HepG2 (cell line): Measurements from ENCODE around the gene CCDC148. TPM values are rescaled to one million over a fixed set of nuclear protein-coding genes. Genes with fewer than 3 reads are reported as not detected.
A peak's percentile ranks its signal among the peaks of the same experiment; 100 is the strongest.

Experiments
- ATAC-seq: fragments of 200-7000 bp; cut with Tn5 transposase; 3 replicates; pipeline ENCODE4 v1.9.1; 2020; ENCODE audit warnings: mild to moderate bottlenecking, moderate library complexity
- BruUV-seq: library from RNA; stranded (reverse); fragments of 400-500 nt; replicated peaks from 2 replicates; lab custom pipeline; 2021; lab: Mats Ljungman, UMichigan
- CTCF ChIA-PET: fragments of 300-600 bp; formaldehyde crosslinking; extraction: SDS; loops from one replicate; lab custom pipeline; 2021; ENCODE audit warnings: low total read pairs, inconsistent platforms, low intra/inter-chr PET ratio; lab: Yijun Ruan, JAX
- POLR2A ChIA-PET: fragments of 350-600 bp; sonication (Branson Sonifier 250); formaldehyde crosslinking; loops from one replicate; lab custom pipeline; 2020; ENCODE audit warnings: antibody characterized with exemption, inconsistent platforms; lab: Yijun Ruan, JAX
- DNase-seq: peaks from one replicate; pipeline ENCODE4 v3.0.0-alpha.2; 2015; ENCODE audit warnings: low spot score
- FAIRE-seq: peaks from 3 replicates; lab custom pipeline; 2011; peaks lifted over from hg19 to GRCh38; lab: Jason Lieb, UNC
- H2AFZ ChIP-seq: one replicate; pipeline ENCODE4 v1.6.1; 2011; ENCODE audit warnings: low read length, inconsistent platforms
- H3K27ac ChIP-seq: fragments of 300-600 bp; 3 replicates; pipeline ENCODE4 v1.8.0; 2011; ENCODE audit warnings: mixed run types, mild to moderate bottlenecking, mixed read lengths, low read length, inconsistent platforms; ENCODE audit not compliant: insufficient read depth; ENCODE audit errors: extremely low read length
- H3K27me3 ChIP-seq, 2 experiments: fragments of 200-600 bp in 1 of 2; 2 replicates in 1 of 2; 3 replicates in 1 of 2; pipeline versions ENCODE4 v1.6.0 to v1.8.0; 2011; ENCODE audit warnings: low read length in 2 of 2, mild to moderate bottlenecking in 2 of 2, moderate library complexity in 2 of 2, inconsistent platforms in 1 of 2; ENCODE audit not compliant: insufficient read depth in 2 of 2, control insufficient read depth in 1 of 2
- H3K36me3 ChIP-seq, 2 experiments: fragments of 200-600 bp in 1 of 2; replicated peaks in 1 of 2; 2 replicates in 1 of 2; 3 replicates in 1 of 2; pipeline versions ENCODE4 v1.5.1 to v1.8.0; 2011; ENCODE audit warnings: low read length in 2 of 2, inconsistent platforms in 1 of 2; ENCODE audit not compliant: insufficient read depth in 2 of 2, control insufficient read depth in 1 of 2
- H3K4me1 ChIP-seq: 2 replicates; pipeline ENCODE4 v1.5.1; 2012; ENCODE audit warnings: low read length, inconsistent platforms; ENCODE audit not compliant: insufficient read depth
- H3K4me2 ChIP-seq: 2 replicates; pipeline ENCODE4 v1.6.0; 2011; ENCODE audit warnings: low read depth, low read length, inconsistent platforms
- H3K4me3 ChIP-seq, 3 experiments: fragments of 200-600 bp in 1 of 3; sonication (generic), shearing (Covaris generic) in 1 of 3; replicated peaks in 1 of 3; 2 replicates each; pipeline ENCODE4 v1.5.1; 2011 to 2016; ENCODE audit warnings: low read length in 3 of 3, inconsistent platforms in 2 of 3, low read depth in 2 of 3, mild to moderate bottlenecking in 2 of 3, control low read depth in 1 of 3, mixed read lengths in 1 of 3; ENCODE audit not compliant: insufficient read depth in 1 of 3
- H3K79me2 ChIP-seq: one replicate; pipeline ENCODE4 v1.6.1; 2011; ENCODE audit warnings: low read length, inconsistent platforms; ENCODE audit not compliant: insufficient read depth
- H3K9ac ChIP-seq: 2 replicates; pipeline ENCODE4 v1.6.0; 2011; ENCODE audit warnings: mild to moderate bottlenecking, low read depth, low read length, inconsistent platforms; ENCODE audit not compliant: insufficient read depth
- H3K9me3 ChIP-seq: 2 replicates; pipeline ENCODE4 v1.5.1; 2012; ENCODE audit warnings: mild to moderate bottlenecking, low read length
- H4K20me1 ChIP-seq: 2 replicates; pipeline ENCODE4 v1.6.0; 2011; ENCODE audit warnings: inconsistent platforms, mild to moderate bottlenecking, low read length, moderate library complexity; ENCODE audit not compliant: insufficient read depth
- MAFF ChIP-seq: IDR thresholded peaks from 2 replicates; pipeline ENCODE4 v1.6.1; 2011; ENCODE audit warnings: low read depth, low read length, improper control_type of control experiment
- ZNF652 ChIP-seq: IDR thresholded peaks from 2 replicates; pipeline ENCODE4 v1.6.1; 2016; ENCODE audit warnings: low read depth, borderline replicate concordance
- WGBS: methylation state at CpG from one replicate; pipeline ENCODE4 v1.1.6; 2017; ENCODE audit warnings: low lambda C conversion rate; 5-methylcytosine and 5-hydroxymethylcytosine counted together
- in situ Hi-C: cut with HindIII; loops from 2 replicates; pipeline ENCODE4 v1.10.0; 2017; ENCODE audit warnings: low pct_unique_long_range_greater_than_20kb; ENCODE audit not compliant: extremely low pct_ligation_motif_present
- intact Hi-C: fragments of 100-400 bp; cut with micrococcal nuclease; formaldehyde crosslinking; loops from one replicate; pipeline ENCODE4 v1.10.0; 2022; ENCODE audit not compliant: unreplicated experiment
- polyA plus RNA-seq, 8 experiments: library from polyadenylated mRNA; depleted of rRNA in 3 of 8; stranded (reverse) in 7 of 8; unstranded in 1 of 8; fragments of >200 nt; fragmentation: Illumina TruSeq in 4 of 8; extraction: Trizol in 4 of 8; gene quantifications; 2 replicates each; pipeline versions ENCODE4 v1.2.1 to v1.2.3, GENCODE V29; 2011 to 2016; ENCODE audit warnings: low read depth in 4 of 8, missing spikeins in 1 of 8, mixed read lengths in 1 of 8; ENCODE audit not compliant: insufficient read depth in 1 of 8
- total RNA-seq, 5 experiments: library from RNA; depleted of rRNA; stranded (reverse); fragments of >200 nt; fragmentation: Illumina TruSeq; extraction: Trizol; gene quantifications; 2 replicates each; pipeline ENCODE4 v1.2.3, GENCODE V29; 2016; ENCODE audit warnings: low read depth in 1 of 5
- TF ChIP-seq, protein P1 (sequence below): sonication (generic); formaldehyde crosslinking; IDR thresholded peaks from 2 replicates; pipeline ENCODE4 v1.5.0; 2020; ENCODE audit warnings: mild to moderate bottlenecking, missing genetic modification reagents, moderate library complexity

Gene CCDC148
- total and polyA plus RNA-seq, 2 of the 13 experiments (the other 11 are each of a cell fraction or from before 2014, with no cell fraction given): 0.30 to 0.49 TPM

DNA sequence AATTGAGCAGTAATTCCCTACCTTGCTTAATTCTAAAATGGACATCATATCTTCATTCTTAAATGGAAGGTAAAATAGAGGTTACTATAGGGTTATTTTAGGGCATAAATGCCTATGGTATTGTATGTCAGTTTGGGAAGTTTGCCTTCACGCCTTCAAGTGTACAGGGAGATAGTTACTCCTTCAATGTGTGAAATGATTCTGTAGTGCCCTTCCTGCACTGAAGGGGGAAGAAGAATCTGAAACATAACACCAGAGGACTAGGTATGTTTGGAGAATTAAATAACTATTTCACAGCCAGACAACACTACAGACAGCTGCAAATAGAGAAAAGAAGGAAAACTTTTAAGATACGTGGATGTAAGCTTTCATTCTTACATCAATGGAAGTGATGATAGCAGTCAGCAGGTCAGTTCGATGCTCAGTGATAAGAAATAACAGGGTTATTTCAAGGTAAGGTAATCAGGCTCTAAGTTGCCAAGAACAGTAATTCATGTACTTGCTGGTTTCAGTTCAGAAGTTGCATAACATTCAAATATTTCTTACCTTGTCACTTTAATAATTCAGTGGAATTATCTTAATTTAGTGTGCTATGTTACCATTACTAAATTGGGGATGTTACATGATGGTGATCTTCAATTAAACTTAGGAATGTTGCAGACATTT is 4.2 kb upstream of the CCDC148 start:
- peak overlapping the region; percentile 87 for H3K4me2 ChIP-seq
- peaks cover 54% of the 10 kb centered on the region for H4K20me1 ChIP-seq
- CTCF ChIA-PET: no interaction called here
- DNase-seq (peak; percentile 14), ATAC-seq (no peak), FAIRE-seq (no peak)
- no TSS peak for BruUV-seq
- POLR2A ChIA-PET: no interaction called here
- H3K4me1 ChIP-seq: peaks cover 60% of the 10 kb centered on the region
- H3K27me3 ChIP-seq: no peaks in the 10 kb centered on the region; a peak in 1 of 5 replicates
- in situ Hi-C loops: loop anchor here (25.0 kb wide), 1 partner anchor 277 kb away; no protein-coding TSS in a partner anchor
- 90% methylated on average over 3 of the region's 3 CpGs for WGBS
- H3K9me3 ChIP-seq: no peaks in the 10 kb centered on the region
- H3K27ac ChIP-seq: no peak overlapping the region
- H3K36me3 ChIP-seq: 0 out of 5 replicates have a peak, but pooled peaks cover 0 to 2% of the 10 kb centered on the region in 2 experiments
- H3K9ac ChIP-seq: no peak overlapping the region
- H2AFZ ChIP-seq: no peak overlapping the region
- H3K79me2 ChIP-seq: peaks cover 84% of the 10 kb centered on the region
- TF ChIP-seq ZNF652 (CRISPR knock-in tag) (0 out of 2 replicates have a peak, but pooled peaks have one; percentile 31), MAFF (no peak)
- TF ChIP-seq, protein P1, sequence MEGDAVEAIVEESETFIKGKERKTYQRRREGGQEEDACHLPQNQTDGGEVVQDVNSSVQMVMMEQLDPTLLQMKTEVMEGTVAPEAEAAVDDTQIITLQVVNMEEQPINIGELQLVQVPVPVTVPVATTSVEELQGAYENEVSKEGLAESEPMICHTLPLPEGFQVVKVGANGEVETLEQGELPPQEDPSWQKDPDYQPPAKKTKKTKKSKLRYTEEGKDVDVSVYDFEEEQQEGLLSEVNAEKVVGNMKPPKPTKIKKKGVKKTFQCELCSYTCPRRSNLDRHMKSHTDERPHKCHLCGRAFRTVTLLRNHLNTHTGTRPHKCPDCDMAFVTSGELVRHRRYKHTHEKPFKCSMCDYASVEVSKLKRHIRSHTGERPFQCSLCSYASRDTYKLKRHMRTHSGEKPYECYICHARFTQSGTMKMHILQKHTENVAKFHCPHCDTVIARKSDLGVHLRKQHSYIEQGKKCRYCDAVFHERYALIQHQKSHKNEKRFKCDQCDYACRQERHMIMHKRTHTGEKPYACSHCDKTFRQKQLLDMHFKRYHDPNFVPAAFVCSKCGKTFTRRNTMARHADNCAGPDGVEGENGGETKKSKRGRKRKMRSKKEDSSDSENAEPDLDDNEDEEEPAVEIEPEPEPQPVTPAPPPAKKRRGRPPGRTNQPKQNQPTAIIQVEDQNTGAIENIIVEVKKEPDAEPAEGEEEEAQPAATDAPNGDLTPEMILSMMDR: peak; percentile 20; the same call in 1 of the 2 replicates
- TF ChIP-seq, all 625 proteins: peak for 2
- 0 out of 6 replicates have a peak overlapping the region, but pooled peaks of 1 of the 3 experiments have one; percentile 14 for H3K4me3 ChIP-seq
- intact Hi-C loops: loop anchor here (5.0 kb wide), 1 partner anchor 37 kb away; no protein-coding TSS in a partner anchor
